Eye (tissue), 1 donor: ENCODE results near the gene HBG2.

Experiments used
- DNase-seq: peaks from one replicate; pipeline ENCODE4 v3.0.0-alpha.2; 2015

Gene HBG2

GRCh38 chr11:5247472-5248192 lies 6.9 kb downstream of the HBG2 start:
- DNase-seq = no peak

- no peak for DNase-seq
These were observed 7.7 kb downstream of the HBG2 start for GRCh38 chr11:5246772-5247471.

- DNase-seq = no peak
These were observed 9.4 kb downstream of the HBG2 start for GRCh38 chr11:5245155-5245554.

- no peak for DNase-seq
These were observed 10.8 kb downstream of the HBG2 start for GRCh38 chr11:5243816-5244180.

GRCh38 chr11:5242933-5243815 lies 11.4 kb downstream of the HBG2 start:
- DNase-seq = no peak

GRCh38 chr11:5242208-5242607 lies 12.4 kb downstream of the HBG2 start:
- no peak for DNase-seq

GRCh38 chr11:5241458-5241857 lies 13.1 kb downstream of the HBG2 start:
- DNase-seq = no peak

- DNase-seq = no peak
These were observed 14.1 kb downstream of the HBG2 start for GRCh38 chr11:5240458-5240857.

- no peak for DNase-seq
These were observed 14.5 kb downstream of the HBG2 start for GRCh38 chr11:5240056-5240455.

GRCh38 chr11:5239046-5239445 lies 15.5 kb downstream of the HBG2 start:
- DNase-seq = no peak

GRCh38 chr11:5238486-5238885 lies 16.1 kb downstream of the HBG2 start:
- no peak for DNase-seq

- no peak for DNase-seq
These were observed 17.2 kb downstream of the HBG2 start for GRCh38 chr11:5237420-5237819.

- no peak for DNase-seq
These were observed 19.1 kb downstream of the HBG2 start for GRCh38 chr11:5235364-5236095.

GRCh38 chr11:5234381-5234834 lies 20.2 kb downstream of the HBG2 start, which contains the start of gene HBD:
Gene HBD, minus strand, starts transcription at chr11:5234483. Its CDS starts 50 bp downstream, at chr11:5234433.
- no peak for DNase-seq

GRCh38 chr11:5233307-5233706 lies 21.3 kb downstream of the HBG2 start:
- no peak for DNase-seq

- no peak for DNase-seq
These were observed 21.8 kb downstream of the HBG2 start for GRCh38 chr11:5232821-5233220.

- no peak for DNase-seq
These were observed 22.4 kb downstream of the HBG2 start for GRCh38 chr11:5232176-5232575.

GRCh38 chr11:5231111-5231510 lies 23.5 kb downstream of the HBG2 start:
- DNase-seq = no peak

GRCh38 chr11:5230266-5230665 lies 24.3 kb downstream of the HBG2 start:
- no peak for DNase-seq

- no peak for DNase-seq
These were observed 24.8 kb downstream of the HBG2 start for GRCh38 chr11:5229796-5230195.

- no peak for DNase-seq
These were observed 25.2 kb downstream of the HBG2 start for GRCh38 chr11:5229356-5229755.

- DNase-seq = no peak
These were observed 26.5 kb downstream of the HBG2 start for GRCh38 chr11:5228124-5228523.

GRCh38 chr11:5227681-5228080 lies 26.9 kb downstream of the HBG2 start:
- no peak for DNase-seq
